Parietal lobe (tissue), 1 donor: ENCODE results near the gene TUBE1. TPM values are rescaled to one million over a fixed set of nuclear protein-coding genes. Genes with fewer than 3 reads are reported as not detected.

Source experiments
- total RNA-seq: library from RNA; depleted of rRNA; stranded (reverse); fragments of >200 nt; gene quantifications from one replicate; pipeline ENCODE4 v1.2.3, GENCODE V29; 2014

Gene TUBE1
- total RNA-seq = 71.7 TPM

GRCh38 chr6:112087136-112087911, at the start of gene TUBE1, which contains the start of gene FAM229B:
TSS of gene TUBE1 (minus strand) at chr6:112087482. CDS start at chr6:112087434, 48 bp downstream.
TSS of gene FAM229B (plus strand) at chr6:112087591. CDS start at chr6:112099284, 11,693 bp downstream.

GRCh38 chr6:112054001-112054400, 33.3 kb downstream of the TUBE1 start, which contains the start of gene CCN6:
TSS of gene CCN6 (plus strand) at chr6:112054104. CDS start at chr6:112054358, 254 bp downstream.

Other genes starting within 250 kb of the TUBE1 start
- gene FYN, start 214.0 kb downstream of the TUBE1 start, total RNA-seq = 318 TPM
- not detected for gene CCN6, start 33.4 kb downstream of the TUBE1 start, total RNA-seq
- 24.1 TPM for gene FAM229B, start 109 bp upstream of the TUBE1 start, total RNA-seq
- 26.0 TPM for gene LAMA4, start 167.1 kb upstream of the TUBE1 start, total RNA-seq